Neural progenitor cell (in vitro differentiated cells): ENCODE measurements around the gene ZNF385C. TPM values are rescaled to one million over a fixed set of nuclear protein-coding genes. Genes with fewer than 3 reads are reported as not detected.
"Not testable (repeated sequence)": the region's sequence is repeated elsewhere in the genome, so short reads cannot be mapped to it uniquely, and the experiment has no call there.

Experiments
- DNase-seq: peaks from one replicate; pipeline ENCODE4 v3.0.0-alpha.2; 2016; ENCODE audit warnings: low spot score
- H2AFZ ChIP-seq: fragments of 200-600 bp; sonication (generic); replicated peaks from 2 replicates; pipeline ENCODE4 v1.6.1; 2016; ENCODE audit warnings: antibody characterized with exemption
- H3F3A ChIP-seq: fragments of 200-600 bp; sonication (generic); 2 replicates; pipeline ENCODE4 v1.6.1; 2016; ENCODE audit warnings: antibody characterized with exemption, low read depth
- H3K27ac ChIP-seq: fragments of 200-600 bp; sonication (generic); 2 replicates; pipeline ENCODE4 v1.5.1; 2016; ENCODE audit warnings: mild to moderate bottlenecking
- H3K27me3 ChIP-seq: fragments of 200-600 bp; sonication (generic); 2 replicates; pipeline ENCODE4 v1.6.1; 2016; ENCODE audit warnings: mild to moderate bottlenecking, moderate library complexity
- H3K36me3 ChIP-seq: fragments of 200-600 bp; sonication (generic); 2 replicates; pipeline ENCODE4 v1.5.1; 2016
- H3K4me1 ChIP-seq: fragments of 200-600 bp; sonication (generic); 2 replicates; pipeline ENCODE4 v1.6.1; 2016; ENCODE audit warnings: mixed run types
- H3K4me2 ChIP-seq: fragments of 200-600 bp; sonication (generic); 2 replicates; pipeline ENCODE4 v1.6.1; 2016
- H3K4me3 ChIP-seq: fragments of 200-600 bp; sonication (generic); 2 replicates; pipeline ENCODE4 v1.5.1; 2016
- H3K79me2 ChIP-seq: fragments of 200-600 bp; sonication (generic); 2 replicates; pipeline ENCODE4 v1.6.1; 2016; ENCODE audit warnings: low read depth
- H3K9ac ChIP-seq: fragments of 200-600 bp; sonication (generic); 2 replicates; pipeline ENCODE4 v1.6.1; 2016
- H3K9me3 ChIP-seq: fragments of 200-600 bp; sonication (generic); 2 replicates; pipeline ENCODE4 v1.5.1; 2016; ENCODE audit warnings: low read depth
- H4K20me1 ChIP-seq: fragments of 200-600 bp; sonication (generic); 2 replicates; pipeline ENCODE4 v1.6.1; 2016; ENCODE audit warnings: low read depth
- H3K27ac Mint-ChIP-seq: 3 replicates; pipeline ENCODE4 v1.8.0; 2021; ENCODE audit warnings: mixed read lengths
- H3K27me3 Mint-ChIP-seq: 2 replicates; pipeline ENCODE4 v1.8.0; 2022; ENCODE audit warnings: low read depth, mild to moderate bottlenecking, inconsistent platforms, moderate library complexity, mixed read lengths; ENCODE audit not compliant: insufficient read depth
- H3K36me3 Mint-ChIP-seq: 3 replicates; pipeline ENCODE4 v1.8.0; 2021; ENCODE audit warnings: mixed read lengths
- H3K4me1 Mint-ChIP-seq: 3 replicates; pipeline ENCODE4 v1.8.0; 2021; ENCODE audit warnings: mixed read lengths
- H3K4me3 Mint-ChIP-seq: 3 replicates; pipeline ENCODE4 v1.8.0; 2021; ENCODE audit warnings: mild to moderate bottlenecking, moderate library complexity, mixed read lengths
- H3K9me3 Mint-ChIP-seq: 3 replicates; pipeline ENCODE4 v1.8.0; 2020; ENCODE audit warnings: mixed read lengths
- EZH2 ChIP-seq: fragments of 200-600 bp; sonication (generic); IDR thresholded peaks from 2 replicates; pipeline ENCODE4 v1.6.1; 2017; ENCODE audit warnings: antibody characterized with exemption, mild to moderate bottlenecking, moderate library complexity
- EZH2phosphoT487 ChIP-seq: fragments of 200-600 bp; sonication (generic); IDR thresholded peaks from 2 replicates; pipeline ENCODE4 v1.6.1; 2017; ENCODE audit warnings: antibody characterized with exemption
- total RNA-seq: library from RNA; depleted of rRNA; stranded (reverse); fragments of >200 nt; gene quantifications from 2 replicates; pipeline ENCODE4 v1.2.3, GENCODE V29; 2015; ENCODE audit warnings: low replicate concordance
- TF ChIP-seq, protein P1 (sequence below): fragments of 200-600 bp; sonication (generic); IDR thresholded peaks from 2 replicates; pipeline ENCODE4 v1.5.1; 2017; ENCODE audit warnings: antibody characterized with exemption, mild to moderate bottlenecking

The ZNF385C gene
- total RNA-seq, 1 donor from 2014 or later, result 5.0 TPM

- peak overlapping the region; percentile 87 for H3K4me2 ChIP-seq
These were observed 80.4 kb downstream of the ZNF385C start for GRCh38 chr17:42017866-42018200.

GRCh38 chr17:42016941-42017865, 81.1 kb downstream of the ZNF385C start, which contains the start of gene DNAJC7:
TSS of gene DNAJC7 (minus strand) at chr17:42017439. CDS start at chr17:42017416, 23 bp downstream.
- Histone ChIP-seq H3K9me3 (no peaks in the 10 kb centered on the region), H3K4me3 (peak within 1 kb of the TSS; percentile 93), H3F3A (peaks cover 63% of the 10 kb centered on the region), H3K27ac (peak within 1 kb of the TSS; percentile 73), H3K9ac (peak within 1 kb of the TSS; percentile 92), H3K36me3 (no peaks in the 10 kb centered on the region), H3K79me2 (peaks cover 68% of the 10 kb centered on the region), H3K4me2 (peak within 1 kb of the TSS; percentile 98), H3K27me3 (no peaks in the 10 kb centered on the region), H2AFZ (peak within 1 kb of the TSS; percentile 84), H3K4me1 (peaks cover 18% of the 10 kb centered on the region), H4K20me1 (peaks cover 23% of the 10 kb centered on the region)
- Mint-ChIP-seq H3K9me3 (no peaks in the 10 kb centered on the region), H3K27ac (peak within 1 kb of the TSS; percentile 99), H3K4me1 (peaks cover 56% of the 10 kb centered on the region), H3K4me3 (peak within 1 kb of the TSS; percentile 97), H3K27me3 (peaks cover 5% of the 10 kb centered on the region), H3K36me3 (peaks cover 12% of the 10 kb centered on the region)
- peak; percentile 97 for DNase-seq
- TF ChIP-seq EZH2, result no peak

More at GRCh38 chr17:42017866-42018200, 80.4 kb downstream of the ZNF385C start:
- Histone ChIP-seq H4K20me1 (peaks cover 16% of the 10 kb centered on the region), H3K36me3 (no peaks in the 10 kb centered on the region), H3K9ac (peak overlapping the region; percentile 1), H3K4me3 (peak overlapping the region; percentile 93), H2AFZ (peak overlapping the region; percentile 82), H3F3A (peaks cover 62% of the 10 kb centered on the region), H3K4me1 (peaks cover 14% of the 10 kb centered on the region), H3K79me2 (peaks cover 62% of the 10 kb centered on the region), H3K27me3 (no peaks in the 10 kb centered on the region), H3K27ac (peak overlapping the region; percentile 40), H3K9me3 (no peaks in the 10 kb centered on the region)
- H3K9me3 Mint-ChIP-seq, result no peaks in the 10 kb centered on the region
- peak; percentile 74 for DNase-seq
- TF ChIP-seq EZH2 (no peak), EZH2phosphoT487 (no peak)
- TF ChIP-seq, protein P1, sequence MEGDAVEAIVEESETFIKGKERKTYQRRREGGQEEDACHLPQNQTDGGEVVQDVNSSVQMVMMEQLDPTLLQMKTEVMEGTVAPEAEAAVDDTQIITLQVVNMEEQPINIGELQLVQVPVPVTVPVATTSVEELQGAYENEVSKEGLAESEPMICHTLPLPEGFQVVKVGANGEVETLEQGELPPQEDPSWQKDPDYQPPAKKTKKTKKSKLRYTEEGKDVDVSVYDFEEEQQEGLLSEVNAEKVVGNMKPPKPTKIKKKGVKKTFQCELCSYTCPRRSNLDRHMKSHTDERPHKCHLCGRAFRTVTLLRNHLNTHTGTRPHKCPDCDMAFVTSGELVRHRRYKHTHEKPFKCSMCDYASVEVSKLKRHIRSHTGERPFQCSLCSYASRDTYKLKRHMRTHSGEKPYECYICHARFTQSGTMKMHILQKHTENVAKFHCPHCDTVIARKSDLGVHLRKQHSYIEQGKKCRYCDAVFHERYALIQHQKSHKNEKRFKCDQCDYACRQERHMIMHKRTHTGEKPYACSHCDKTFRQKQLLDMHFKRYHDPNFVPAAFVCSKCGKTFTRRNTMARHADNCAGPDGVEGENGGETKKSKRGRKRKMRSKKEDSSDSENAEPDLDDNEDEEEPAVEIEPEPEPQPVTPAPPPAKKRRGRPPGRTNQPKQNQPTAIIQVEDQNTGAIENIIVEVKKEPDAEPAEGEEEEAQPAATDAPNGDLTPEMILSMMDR, result no peak
- peaks cover 50% of the 10 kb centered on the region for H3K4me1 Mint-ChIP-seq
- peaks cover 14% of the 10 kb centered on the region for H3K36me3 Mint-ChIP-seq
- peak overlapping the region; percentile 97 for H3K4me3 Mint-ChIP-seq
- peak overlapping the region; percentile 94 for H3K27ac Mint-ChIP-seq
- H3K27me3 Mint-ChIP-seq, result peaks cover 5% of the 10 kb centered on the region

DNA sequence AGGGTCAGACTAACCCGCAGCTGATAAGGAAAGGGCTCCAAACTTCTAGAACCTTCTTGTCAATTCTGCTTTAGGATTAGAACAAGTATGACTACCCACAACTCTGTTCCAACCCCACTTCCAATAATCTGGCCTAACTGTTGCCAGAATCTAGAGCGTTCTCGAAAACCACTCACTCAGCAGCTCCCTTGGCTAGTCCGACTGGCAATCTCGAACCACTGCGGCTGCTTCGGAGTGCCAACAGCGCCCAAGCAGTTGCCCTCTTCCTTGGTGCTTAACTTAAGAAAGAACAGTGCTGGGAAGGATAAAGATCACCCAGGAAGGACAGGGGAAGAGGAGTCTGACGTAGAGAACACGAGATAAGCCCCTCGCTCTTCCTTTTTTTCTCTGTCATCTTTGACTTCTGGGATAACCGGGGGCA, 81.9 kb downstream of the ZNF385C start:
- peak overlapping the region; percentile 93 for H3K4me3 ChIP-seq
- H3K36me3 ChIP-seq, result no peaks in the 10 kb centered on the region
- H3K9ac ChIP-seq, result peak overlapping the region; percentile 92
- Mint-ChIP-seq H3K27me3 (peaks cover 5% of the 10 kb centered on the region), H3K36me3 (peaks cover 13% of the 10 kb centered on the region), H3K4me1 (peaks cover 61% of the 10 kb centered on the region), H3K27ac (peak overlapping the region; percentile 99), H3K9me3 (no peaks in the 10 kb centered on the region), H3K4me3 (peak overlapping the region; percentile 97)
- H2AFZ ChIP-seq, result peak overlapping the region; percentile 84
- H3K27me3 ChIP-seq, result no peaks in the 10 kb centered on the region
- H3F3A ChIP-seq, result peaks cover 70% of the 10 kb centered on the region
- peaks cover 73% of the 10 kb centered on the region for H3K79me2 ChIP-seq
- peaks cover 22% of the 10 kb centered on the region for H3K4me1 ChIP-seq
- TF ChIP-seq EZH2 (no peak), EZH2phosphoT487 (no peak)
- TF ChIP-seq, protein P1, result no peak
- DNase-seq, result peak; percentile 17
- H3K27ac ChIP-seq, result no peak overlapping the region
- peaks cover 25% of the 10 kb centered on the region for H4K20me1 ChIP-seq
- H3K4me2 ChIP-seq, result peak overlapping the region; percentile 98
- no peaks in the 10 kb centered on the region for H3K9me3 ChIP-seq

DNA sequence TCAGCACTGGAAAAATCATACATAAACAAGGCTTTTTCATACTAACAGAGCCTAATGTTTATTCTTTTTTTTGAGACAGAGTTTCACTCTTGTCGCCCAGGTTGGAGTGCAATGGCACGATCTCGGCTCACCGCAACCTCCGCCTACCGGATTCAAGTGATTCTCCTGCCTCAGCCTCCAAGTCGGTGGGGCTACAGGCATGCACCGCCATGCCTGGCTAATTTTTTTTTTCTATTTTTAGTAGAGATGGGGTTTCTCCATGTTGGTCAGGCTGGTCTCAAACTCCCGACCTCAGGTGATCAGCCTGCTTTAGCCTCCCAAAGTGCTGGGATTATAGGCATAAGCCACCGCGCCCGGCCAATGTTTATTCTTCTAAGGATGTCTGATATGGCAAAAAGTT, 84.5 kb downstream of the ZNF385C start:
- not testable (repeated sequence) for H3K27me3 Mint-ChIP-seq, H3K27me3 ChIP-seq, H3K4me3 ChIP-seq, H3K9me3 Mint-ChIP-seq, H3K36me3 ChIP-seq, H3K9ac ChIP-seq, H3K4me3 Mint-ChIP-seq, H2AFZ ChIP-seq, H3K9me3 ChIP-seq, DNase-seq, H3K27ac ChIP-seq
- Mint-ChIP-seq H3K36me3 (peaks cover 26% of the 10 kb centered on the region), H3K4me1 (peaks cover 50% of the 10 kb centered on the region), H3K27ac (peak overlapping the region; percentile 24)
- H3K4me2 ChIP-seq, result peak overlapping the region; percentile 5
- peaks cover 20% of the 10 kb centered on the region for H3K4me1 ChIP-seq
- peaks cover 36% of the 10 kb centered on the region for H4K20me1 ChIP-seq
- peaks cover 84% of the 10 kb centered on the region for H3K79me2 ChIP-seq
- H3F3A ChIP-seq, result peaks cover 73% of the 10 kb centered on the region

- H3K4me3 ChIP-seq, DNase-seq, H3K36me3 ChIP-seq, H3K4me3 Mint-ChIP-seq, H3K27me3 Mint-ChIP-seq, H3K27ac ChIP-seq, H3K9me3 Mint-ChIP-seq, H3K9me3 ChIP-seq, H2AFZ ChIP-seq, H3K27me3 ChIP-seq, H3K9ac ChIP-seq, H3K4me2 ChIP-seq: not testable (repeated sequence)
- Histone ChIP-seq H3K79me2 (peaks cover 98% of the 10 kb centered on the region), H4K20me1 (peaks cover 41% of the 10 kb centered on the region), H3F3A (peaks cover 60% of the 10 kb centered on the region), H3K4me1 (peaks cover 20% of the 10 kb centered on the region)
- peak overlapping the region; percentile 66 for H3K27ac Mint-ChIP-seq
- H3K36me3 Mint-ChIP-seq, result peaks cover 26% of the 10 kb centered on the region
- H3K4me1 Mint-ChIP-seq, result peaks cover 41% of the 10 kb centered on the region
These were observed 85.9 kb downstream of the ZNF385C start for GRCh38 chr17:42012363-42012762.
